Dermis lymphatic vessel endothelial cell (primary cell): ENCODE results near the gene TCL1A. TPM values are rescaled to one million over a fixed set of nuclear protein-coding genes. Genes with fewer than 3 reads are reported as not detected.

Experiments
- total RNA-seq: library from RNA; depleted of rRNA; stranded (reverse); fragments of >200 nt; gene quantifications from 2 replicates; pipeline ENCODE4 v1.2.1, GENCODE V29; 2014

TCL1A gene
- total RNA-seq = not detected in 2 replicates

GRCh38 chr14:95713596-95714371 is at the start of gene TCL1A:
TCL1A (minus strand) TSS chr14:95714125; CDS start chr14:95714066, 59 bp downstream.

GRCh38 chr14:95685978-95686922 is 27.7 kb downstream of the TCL1A start, which contains the start of gene TCL1B:
TCL1B (plus strand) TSS chr14:95686426; CDS start chr14:95686468, 42 bp downstream.

Other genes starting within 250 kb of the TCL1A start
- 19.2 and 27.6 TPM in 2 replicates for gene SYNE3, start 197.5 kb downstream of the TCL1A start, total RNA-seq
- gene GLRX5, start 179.1 kb downstream of the TCL1A start, total RNA-seq = 32.2 and 33.4 TPM in 2 replicates
- gene TCL1B, start 27.7 kb downstream of the TCL1A start, total RNA-seq = not detected in 2 replicates
- not detected in 2 replicates for gene TUNAR, start 162.7 kb upstream of the TCL1A start, total RNA-seq